HepG2 (cell line): Measurements from ENCODE around the gene PRDM15. TPM values are rescaled to one million over a fixed set of nuclear protein-coding genes. Genes with fewer than 3 reads are reported as not detected.

Experiments
- AHDC1 ChIP-seq: sonication (generic); formaldehyde crosslinking; IDR thresholded peaks from 2 replicates; pipeline ENCODE4 v1.5.1; 2020; ENCODE audit warnings: mild to moderate bottlenecking, missing genetic modification reagents, borderline replicate concordance
- JUNB ChIP-seq: sonication (generic); formaldehyde crosslinking; IDR thresholded peaks from 2 replicates; pipeline ENCODE4 v1.8.0; 2022; ENCODE audit warnings: missing genetic modification reagents, mild to moderate bottlenecking, borderline replicate concordance
- KDM6A ChIP-seq: IDR thresholded peaks from 2 replicates; pipeline ENCODE4 v1.6.1; 2016; ENCODE audit warnings: low read depth
- MYC ChIP-seq: sonication (generic); formaldehyde crosslinking; IDR thresholded peaks from 2 replicates; pipeline ENCODE4 v1.9.0; 2021; ENCODE audit warnings: missing genetic modification reagents, borderline replicate concordance
- SKI ChIP-seq: fragments of 450-650 bp; IDR thresholded peaks from one replicate; pipeline ENCODE4 v1.6.1; 2018; ENCODE audit warnings: mild to moderate bottlenecking; ENCODE audit not compliant: partially characterized antibody
- SMAD1 ChIP-seq: sonication (generic); formaldehyde crosslinking; IDR thresholded peaks from 2 replicates; pipeline ENCODE4 v1.4.0; 2020; ENCODE audit warnings: missing genetic modification reagents, low read depth, mild to moderate bottlenecking, borderline replicate concordance
- SMYD3 ChIP-seq: sonication (generic); formaldehyde crosslinking; IDR thresholded peaks from 2 replicates; pipeline ENCODE4 v1.8.1; 2023; ENCODE audit warnings: mild to moderate bottlenecking, missing genetic modification reagents
- SP1 ChIP-seq, 2 experiments: fragments of 450-650 bp in 1 of 2; sonication (generic) in 1 of 2; formaldehyde crosslinking in 1 of 2; IDR thresholded peaks; 2 replicates each; pipeline versions ENCODE4 v1.4.0 to v1.6.1; 2016 to 2020; ENCODE audit warnings: missing genetic modification reagents in 1 of 2
- YY1 ChIP-seq: IDR thresholded peaks from 2 replicates; pipeline ENCODE4 v1.6.1; 2011; ENCODE audit warnings: low read length, low read depth, moderate library complexity, mild to moderate bottlenecking; ENCODE audit not compliant: insufficient read depth, insufficient replicate concordance
- polyA plus RNA-seq, 8 experiments: library from polyadenylated mRNA; depleted of rRNA in 3 of 8; stranded (reverse) in 7 of 8; unstranded in 1 of 8; fragments of >200 nt; fragmentation: Illumina TruSeq in 4 of 8; extraction: Trizol in 4 of 8; gene quantifications; 2 replicates each; pipeline versions ENCODE4 v1.2.1 to v1.2.3, GENCODE V29; 2011 to 2016; ENCODE audit warnings: low read depth in 4 of 8, missing spikeins in 1 of 8, mixed read lengths in 1 of 8; ENCODE audit not compliant: insufficient read depth in 1 of 8
- total RNA-seq, 5 experiments: library from RNA; depleted of rRNA; stranded (reverse); fragments of >200 nt; fragmentation: Illumina TruSeq; extraction: Trizol; gene quantifications; 2 replicates each; pipeline ENCODE4 v1.2.3, GENCODE V29; 2016; ENCODE audit warnings: low read depth in 1 of 5
- TF ChIP-seq, protein P1 (sequence below): sonication (generic); formaldehyde crosslinking; IDR thresholded peaks from 2 replicates; pipeline ENCODE4 v1.4.0; 2020; ENCODE audit warnings: missing genetic modification reagents
- TF ChIP-seq, protein P2 (sequence below): sonication (generic); formaldehyde crosslinking; IDR thresholded peaks from 2 replicates; pipeline ENCODE4 v1.4.0; 2020; ENCODE audit warnings: missing genetic modification reagents, low read depth, mild to moderate bottlenecking, borderline replicate concordance
- TF ChIP-seq, protein P3 (sequence below): sonication (generic); formaldehyde crosslinking; IDR thresholded peaks from 2 replicates; pipeline ENCODE4 v1.4.0; 2020; ENCODE audit warnings: mild to moderate bottlenecking, missing genetic modification reagents

The PRDM15 gene
- total and polyA plus RNA-seq, 2 of the 13 experiments (the other 11 are each of a cell fraction or from before 2014, with no cell fraction given), result 4.0 to 6.9 TPM

- TF ChIP-seq, protein P1, sequence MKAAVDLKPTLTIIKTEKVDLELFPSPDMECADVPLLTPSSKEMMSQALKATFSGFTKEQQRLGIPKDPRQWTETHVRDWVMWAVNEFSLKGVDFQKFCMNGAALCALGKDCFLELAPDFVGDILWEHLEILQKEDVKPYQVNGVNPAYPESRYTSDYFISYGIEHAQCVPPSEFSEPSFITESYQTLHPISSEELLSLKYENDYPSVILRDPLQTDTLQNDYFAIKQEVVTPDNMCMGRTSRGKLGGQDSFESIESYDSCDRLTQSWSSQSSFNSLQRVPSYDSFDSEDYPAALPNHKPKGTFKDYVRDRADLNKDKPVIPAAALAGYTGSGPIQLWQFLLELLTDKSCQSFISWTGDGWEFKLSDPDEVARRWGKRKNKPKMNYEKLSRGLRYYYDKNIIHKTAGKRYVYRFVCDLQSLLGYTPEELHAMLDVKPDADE, result no peak
- TF ChIP-seq, protein P2, sequence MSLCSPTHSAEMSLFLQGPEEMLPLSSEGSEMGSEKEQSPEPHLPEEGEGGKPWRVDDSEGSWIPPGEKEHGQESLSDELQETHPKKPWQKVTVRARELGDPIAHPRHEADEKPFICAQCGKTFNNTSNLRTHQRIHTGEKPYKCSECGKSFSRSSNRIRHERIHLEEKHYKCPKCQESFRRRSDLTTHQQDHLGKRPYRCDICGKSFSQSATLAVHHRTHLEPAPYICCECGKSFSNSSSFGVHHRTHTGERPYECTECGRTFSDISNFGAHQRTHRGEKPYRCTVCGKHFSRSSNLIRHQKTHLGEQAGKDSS (CRISPR knock-in tag), result no peak
- TF ChIP-seq SKI (no peak), SMAD1 (CRISPR knock-in tag) (no peak), AHDC1 (CRISPR knock-in tag) (0 out of 2 replicates have a peak, but pooled peaks have one; percentile 25), YY1 (no peak), KDM6A (peak; percentile 62), SMYD3 (CRISPR knock-in tag) (0 out of 2 replicates have a peak, but pooled peaks have one; percentile 50), JUNB (no peak), MYC (no peak), SP1 (IDR thresholded peaks at IDR 0.05) (no peak), SP1 (CRISPR knock-in tag; IDR thresholded peaks at IDR 0.05) (no peak)
- TF ChIP-seq, protein P3, sequence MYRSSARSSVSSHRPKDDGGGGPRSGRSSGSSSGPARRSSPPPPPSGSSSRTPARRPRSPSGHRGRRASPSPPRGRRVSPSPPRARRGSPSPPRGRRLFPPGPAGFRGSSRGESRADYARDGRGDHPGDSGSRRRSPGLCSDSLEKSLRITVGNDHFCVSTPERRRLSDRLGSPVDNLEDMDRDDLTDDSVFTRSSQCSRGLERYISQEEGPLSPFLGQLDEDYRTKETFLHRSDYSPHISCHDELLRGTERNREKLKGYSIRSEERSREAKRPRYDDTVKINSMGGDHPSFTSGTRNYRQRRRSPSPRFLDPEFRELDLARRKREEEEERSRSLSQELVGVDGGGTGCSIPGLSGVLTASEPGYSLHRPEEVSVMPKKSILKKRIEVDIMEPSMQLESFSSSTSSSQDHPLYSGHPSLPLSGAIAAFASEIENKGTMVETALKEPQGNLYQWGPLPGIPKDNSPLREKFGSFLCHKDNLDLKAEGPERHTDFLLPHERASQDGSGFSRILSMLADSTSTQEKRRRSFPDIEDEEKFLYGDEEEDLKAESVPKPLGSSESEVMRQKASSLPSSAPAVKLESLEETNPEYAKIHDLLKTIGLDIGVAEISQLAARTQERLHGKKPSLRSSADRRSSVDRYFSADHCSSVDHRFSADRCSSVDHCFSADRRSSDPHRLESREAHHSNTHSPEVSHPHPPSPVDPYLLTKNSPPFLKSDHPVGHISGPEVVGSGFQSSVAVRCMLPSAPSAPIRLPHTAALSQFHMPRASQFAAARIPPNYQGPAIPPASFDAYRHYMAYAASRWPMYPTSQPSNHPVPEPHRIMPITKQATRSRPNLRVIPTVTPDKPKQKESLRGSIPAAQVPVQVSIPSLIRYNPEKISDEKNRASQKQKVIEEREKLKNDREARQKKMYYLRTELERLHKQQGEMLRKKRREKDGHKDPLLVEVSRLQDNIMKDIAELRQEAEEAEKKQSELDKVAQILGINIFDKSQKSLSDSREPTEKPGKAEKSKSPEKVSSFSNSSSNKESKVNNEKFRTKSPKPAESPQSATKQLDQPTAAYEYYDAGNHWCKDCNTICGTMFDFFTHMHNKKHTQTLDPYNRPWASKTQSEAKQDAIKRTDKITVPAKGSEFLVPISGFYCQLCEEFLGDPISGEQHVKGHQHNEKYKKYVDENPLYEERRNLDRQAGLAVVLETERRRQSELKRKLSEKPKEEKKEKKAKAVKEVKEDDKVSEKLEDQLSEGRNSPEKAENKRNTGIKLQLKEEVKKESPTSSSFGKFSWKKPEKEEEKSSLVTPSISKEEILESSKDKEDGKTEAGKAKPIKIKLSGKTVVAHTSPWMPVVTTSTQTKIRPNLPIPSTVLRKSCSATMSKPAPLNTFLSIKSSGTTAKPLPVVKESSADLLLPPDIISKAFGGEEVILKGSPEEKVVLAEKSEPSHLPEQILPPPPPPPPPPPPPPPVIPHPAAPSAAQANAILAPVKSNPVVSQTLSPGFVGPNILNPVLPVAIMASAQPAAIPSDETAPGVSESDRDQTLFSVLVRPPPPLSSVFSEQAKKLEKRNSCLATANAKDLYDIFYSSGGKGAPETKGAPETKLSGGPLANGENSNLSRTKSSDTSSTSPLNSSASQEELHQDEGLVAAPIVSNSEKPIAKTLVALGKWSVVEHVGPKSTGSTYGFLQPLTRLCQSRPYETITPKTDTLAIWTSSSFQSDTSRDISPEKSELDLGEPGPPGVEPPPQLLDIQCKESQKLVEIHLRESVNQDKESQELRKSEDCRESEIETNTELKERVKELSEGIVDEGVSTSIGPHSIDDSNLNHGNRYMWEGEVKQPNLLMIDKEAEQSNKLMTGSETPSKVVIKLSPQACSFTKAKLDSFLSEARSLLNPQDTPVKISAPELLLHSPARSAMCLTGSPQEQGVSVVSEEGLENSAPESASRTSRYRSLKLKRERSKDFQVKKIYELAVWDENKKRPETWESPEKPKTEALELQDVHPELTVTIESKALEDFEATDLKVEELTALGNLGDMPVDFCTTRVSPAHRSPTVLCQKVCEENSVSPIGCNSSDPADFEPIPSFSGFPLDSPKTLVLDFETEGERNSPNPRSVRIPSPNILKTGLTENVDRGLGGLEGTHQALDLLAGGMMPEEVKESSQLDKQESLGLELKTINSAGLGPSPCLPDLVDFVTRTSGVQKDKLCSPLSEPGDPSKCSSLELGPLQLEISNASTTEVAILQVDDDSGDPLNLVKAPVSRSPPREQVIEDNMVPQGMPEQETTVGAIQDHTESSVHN (CRISPR knock-in tag), result no peak
Measured at GRCh38 chr21:41926117-41926806, 47.1 kb upstream of the PRDM15 start (continued).
